HCT116 (cell line): ENCODE results near the gene DDRGK1.

Source experiments
- CTCF ChIP-seq, 3 experiments: fragments of 200-600 bp in 1 of 3; sonication (generic) in 1 of 3; IDR thresholded peaks in 2 of 3; conservative IDR thresholded peaks in 1 of 3; 2 replicates each; pipeline ENCODE4 v1.5.1; 2012 to 2017; ENCODE audit warnings: low read depth in 2 of 3, low read length in 2 of 3, antibody characterized with exemption in 1 of 3, borderline replicate concordance in 1 of 3, control low read depth in 1 of 3, mild to moderate bottlenecking in 1 of 3, mixed read lengths in 1 of 3, mixed run types in 1 of 3, moderate library complexity in 1 of 3; ENCODE audit not compliant: insufficient read depth in 1 of 3
- EZH2 ChIP-seq: fragments of 200-600 bp; sonication (generic); IDR thresholded peaks from 2 replicates; pipeline ENCODE4 v1.6.1; 2017; ENCODE audit warnings: antibody characterized with exemption, mixed run types
- POLR2A ChIP-seq: IDR thresholded peaks from 2 replicates; pipeline ENCODE4 v1.7.0; 2011; ENCODE audit warnings: borderline replicate concordance; ENCODE audit not compliant: insufficient read depth, insufficient read length; ENCODE audit errors: extremely low read depth
- RAD21 ChIP-seq: IDR thresholded peaks from 2 replicates; pipeline ENCODE4 v1.6.1; 2012; ENCODE audit warnings: low read depth, mild to moderate bottlenecking
- ZNF274 ChIP-seq: fragments of 200-500 bp; sonication (Bioruptor generic); IDR thresholded peaks from 2 replicates; pipeline ENCODE4 v1.6.1; 2014; ENCODE audit warnings: mild to moderate bottlenecking, low read depth, low read length, inconsistent platforms

DNA sequence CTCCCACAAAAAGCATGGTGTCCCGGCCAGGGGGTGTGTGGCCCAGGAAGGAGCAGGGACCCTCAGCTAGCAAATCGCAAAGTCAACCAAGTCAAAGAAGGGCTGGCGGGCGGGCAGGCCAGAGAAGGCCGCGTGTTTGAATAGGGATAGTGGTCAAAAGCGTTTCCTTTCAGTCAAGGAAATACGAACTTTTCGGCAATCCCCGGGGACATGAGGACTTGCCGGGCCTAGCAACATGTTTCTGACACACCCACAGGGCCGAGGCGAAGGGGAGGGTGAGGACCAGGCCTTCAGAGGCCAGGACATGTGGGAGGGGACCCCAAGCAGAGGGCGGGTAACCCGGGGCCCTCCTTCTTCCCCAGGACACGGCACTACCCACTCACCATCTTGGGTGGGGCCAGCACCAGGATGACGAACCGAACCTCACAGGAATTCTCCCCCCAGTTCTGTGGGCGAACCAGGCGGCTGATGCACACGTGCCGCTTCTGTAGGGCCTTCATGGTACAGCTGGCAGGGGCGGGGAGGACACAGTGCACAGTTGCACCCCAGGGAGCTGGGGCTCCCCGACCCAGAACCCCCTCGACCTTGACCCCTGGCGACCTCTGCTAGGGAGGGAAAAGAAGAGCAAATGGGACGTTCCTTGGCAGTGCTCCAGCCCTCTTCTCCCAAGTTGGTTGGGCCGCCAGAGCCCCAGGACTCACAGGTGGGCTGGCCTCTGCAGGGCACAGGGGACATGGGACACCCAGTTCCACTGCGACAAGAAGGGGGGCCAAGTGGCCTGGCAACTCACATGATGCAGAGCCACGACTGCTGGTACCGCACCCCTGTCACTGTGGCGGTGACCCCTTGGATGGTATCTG, 28.9 kb upstream of the DDRGK1 start:
- no peak for TF ChIP-seq POLR2A
- no peak for TF ChIP-seq CTCF (IDR thresholded peaks at IDR 0.05 in 2 of 3, conservative IDR thresholded peaks at IDR 0.05 in 1 of 3; ENCODE audit: borderline replicate concordance in 1 of 3, insufficient read depth in 1 of 3, low read depth in 2 of 3, low read length in 2 of 3)
- no peak for TF ChIP-seq EZH2
- no peak for TF ChIP-seq ZNF274
- no peak for TF ChIP-seq RAD21
